Measurements from ENCODE around the gene UBAC2. TPM values are rescaled to one million over a fixed set of nuclear protein-coding genes. Genes with fewer than 3 reads are reported as not detected.
"Not testable (repeated sequence)": the region's sequence is repeated elsewhere in the genome, so short reads cannot be mapped to it uniquely, and the experiment has no call there.

The UBAC2 gene
- total RNA-seq, 1 donor from 2014 or later = 32.7 TPM

- no peak for DNase-seq (ENCODE audit: low spot score)
These were observed 189.1 kb downstream of the UBAC2 start for GRCh38 chr13:99389520-99390304.

GRCh38 chr13:99390601-99391000, 189.9 kb downstream of the UBAC2 start:
- no peak for DNase-seq (ENCODE audit: low spot score)

GRCh38 chr13:99391781-99392469, 191.3 kb downstream of the UBAC2 start:
- no peak for DNase-seq (ENCODE audit: low spot score)

GRCh38 chr13:99392470-99393135, 191.9 kb downstream of the UBAC2 start:
- DNase-seq (ENCODE audit: low spot score) = no peak

GRCh38 chr13:99393391-99393790, 192.7 kb downstream of the UBAC2 start:
- not testable (repeated sequence) for DNase-seq (ENCODE audit: low spot score)

- no peak for DNase-seq (ENCODE audit: low spot score)
These were observed 193.4 kb downstream of the UBAC2 start for GRCh38 chr13:99393791-99394735.

GRCh38 chr13:99395436-99395835, 194.8 kb downstream of the UBAC2 start:
- no peak for DNase-seq (ENCODE audit: low spot score)

- DNase-seq (ENCODE audit: low spot score) = no peak
These were observed 195.8 kb downstream of the UBAC2 start for GRCh38 chr13:99396446-99396845.

GRCh38 chr13:99398071-99398470, 197.4 kb downstream of the UBAC2 start:
- no peak for DNase-seq (ENCODE audit: low spot score)

GRCh38 chr13:99398916-99399622, 198.4 kb downstream of the UBAC2 start:
- DNase-seq (ENCODE audit: low spot score) = no peak

GRCh38 chr13:99399623-99399974, 198.9 kb downstream of the UBAC2 start:
- no peak for DNase-seq (ENCODE audit: low spot score)

GRCh38 chr13:99403458-99403971, 202.9 kb downstream of the UBAC2 start:
- no peak for DNase-seq (ENCODE audit: low spot score)

- DNase-seq (ENCODE audit: low spot score) = no peak
These were observed 203.5 kb downstream of the UBAC2 start for GRCh38 chr13:99404005-99404755.

GRCh38 chr13:99405966-99406365, 205.3 kb downstream of the UBAC2 start:
- no peak for DNase-seq (ENCODE audit: low spot score)

GRCh38 chr13:99406799-99407201, 206.1 kb downstream of the UBAC2 start:
- peak; percentile 35 for DNase-seq (ENCODE audit: low spot score)

GRCh38 chr13:99407906-99408702, 207.4 kb downstream of the UBAC2 start:
- no peak for DNase-seq (ENCODE audit: low spot score)

- DNase-seq (ENCODE audit: low spot score) = no peak
These were observed 208.0 kb downstream of the UBAC2 start for GRCh38 chr13:99408703-99409000.

- not testable (repeated sequence) for DNase-seq (ENCODE audit: low spot score)
These were observed 208.9 kb downstream of the UBAC2 start for GRCh38 chr13:99409461-99410083.
